ENCODE measurements around the gene OR10G8. TPM values are rescaled to one million over a fixed set of nuclear protein-coding genes. Genes with fewer than 3 reads are reported as not detected.

Gene OR10G8
- total RNA-seq, 1 experiment from 2014 or later, result not detected

DNA sequence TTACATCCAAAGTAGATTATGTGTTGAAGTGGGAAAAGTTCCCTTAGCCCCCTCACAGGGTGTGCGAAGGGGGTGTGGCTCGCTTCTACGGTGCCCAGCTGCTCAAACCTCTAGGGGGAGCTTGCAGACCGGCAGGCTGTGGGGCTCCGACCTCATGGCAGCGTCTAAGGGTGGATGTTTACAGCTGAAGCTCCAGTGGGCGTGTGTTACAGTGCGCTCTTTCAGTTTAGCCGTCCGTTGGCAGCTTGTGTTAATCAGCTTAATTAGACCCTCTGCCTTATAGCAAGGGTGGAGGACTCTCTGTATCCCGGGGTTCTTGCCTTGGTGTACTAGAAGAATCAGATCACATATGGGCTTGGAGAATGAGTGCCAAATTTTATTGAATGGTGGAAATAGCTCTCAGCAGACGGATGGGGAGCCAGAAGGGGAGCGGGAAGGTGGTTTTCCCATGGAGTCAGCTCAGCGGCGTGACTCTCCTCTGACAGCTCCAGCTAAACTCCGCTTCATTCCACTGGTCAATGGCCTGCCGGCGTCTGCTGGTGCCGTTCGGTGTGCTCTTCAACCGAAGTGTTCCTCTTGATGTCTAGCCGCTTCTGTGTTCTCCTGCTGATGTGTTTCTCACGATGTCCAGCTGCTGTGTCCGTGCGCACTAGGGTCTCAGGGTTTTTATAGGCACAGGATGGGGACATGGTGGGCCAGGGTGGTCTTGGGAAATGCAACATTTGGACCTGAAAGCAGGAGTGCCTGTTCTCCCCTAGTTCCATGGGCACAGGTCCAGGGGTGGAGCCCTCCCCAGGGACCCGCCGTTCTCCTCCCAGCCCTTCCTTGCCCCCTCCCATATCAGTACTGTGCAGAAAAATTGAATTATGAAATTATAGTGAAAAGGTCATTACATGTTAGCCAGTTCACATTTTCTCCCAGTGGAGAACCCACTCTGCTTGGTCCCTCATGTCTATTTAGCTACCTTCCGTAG, 43.1 kb downstream of the OR10G8 start:
- Mint-ChIP-seq H3K27me3 (ENCODE audit: low read depth) (peaks cover 2% of the 10 kb centered on the region; the same call in 1 of the 2 replicates), H3K9me3 (no peaks in the 10 kb centered on the region), H3K4me1 (peaks cover 15 to 17% of the 10 kb centered on the region in 2 experiments), H3K27ac (no peak overlapping the region), H3K4me3 (peak overlapping the region in 1 of 2 experiments; percentile 53; a peak in 2 of 5 replicates), H3K36me3 (ENCODE audit: insufficient read depth in 1 of 3, low read depth in 3 of 3) (no peaks in the 10 kb centered on the region)
- Histone ChIP-seq H3K9ac (ENCODE audit: extremely low read depth, insufficient read length, low read length) (no peak overlapping the region), H3K23ac (ENCODE audit: insufficient read length, low read depth, low read length) (no peak overlapping the region), H4K8ac (replicated peaks; ENCODE audit: insufficient read length, low read depth, low read length) (no peak overlapping the region), H3K27ac (ENCODE audit: insufficient read length, low read depth, low read length) (no peak overlapping the region), H3K18ac (ENCODE audit: insufficient read length, low read depth, low read length) (no peak overlapping the region), H3K27me3 (ENCODE audit: insufficient read depth, low read length) (no peaks in the 10 kb centered on the region), H2AFZ (ENCODE audit: low read length) (peak overlapping the region; percentile 79), H4K20me1 (ENCODE audit: control insufficient read depth, insufficient read depth, insufficient read length) (no peaks in the 10 kb centered on the region), H3K4me2 (ENCODE audit: insufficient read depth, insufficient read length, low read length) (peak overlapping the region; percentile 28), H3K14ac (ENCODE audit: insufficient read depth, low read length) (no peak overlapping the region), H3K79me2 (ENCODE audit: insufficient read depth, low read length) (no peaks in the 10 kb centered on the region), H2BK5ac (ENCODE audit: insufficient read length, low read length) (no peak overlapping the region), H2AK5ac (ENCODE audit: insufficient read length, low read length) (no peak overlapping the region), H3K79me1 (ENCODE audit: insufficient read depth, low read depth, low read length, poor library complexity, severe bottlenecking) (no peaks in the 10 kb centered on the region), H3K4me1 (ENCODE audit: insufficient read depth, low read length) (no peaks in the 10 kb centered on the region), H4K91ac (ENCODE audit: insufficient read length, low read depth, low read length) (no peak overlapping the region), H2BK15ac (ENCODE audit: low read depth, low read length) (no peak overlapping the region), H3K56ac (ENCODE audit: insufficient read length, low read depth, low read length) (no peak overlapping the region), H3K23me2 (ENCODE audit: insufficient read length, low read depth, low read length, poor library complexity, severe bottlenecking) (no peaks in the 10 kb centered on the region), H3K4ac (ENCODE audit: low read depth, low read length) (no peak overlapping the region), H3K9me3 (ENCODE audit: control insufficient read depth, low read depth, low read length) (no peaks in the 10 kb centered on the region), H2BK120ac (ENCODE audit: low read depth, low read length, poor library complexity, severe bottlenecking) (no peak overlapping the region), H4K5ac (ENCODE audit: insufficient read length, low read depth, low read length) (no peak overlapping the region), H3T11ph (ENCODE audit: low read length) (no peak overlapping the region), H2BK20ac (ENCODE audit: low read depth, low read length, poor library complexity, severe bottlenecking) (no peak overlapping the region), H2BK12ac (ENCODE audit: insufficient read length, low read depth, low read length) (no peak overlapping the region)
- WGBS (ENCODE audit: extremely low coverage, insufficient read length, low lambda C conversion rate), result no CpG with 5 or more reads among the region's 28 CpGs
- TF ChIP-seq, protein P1, sequence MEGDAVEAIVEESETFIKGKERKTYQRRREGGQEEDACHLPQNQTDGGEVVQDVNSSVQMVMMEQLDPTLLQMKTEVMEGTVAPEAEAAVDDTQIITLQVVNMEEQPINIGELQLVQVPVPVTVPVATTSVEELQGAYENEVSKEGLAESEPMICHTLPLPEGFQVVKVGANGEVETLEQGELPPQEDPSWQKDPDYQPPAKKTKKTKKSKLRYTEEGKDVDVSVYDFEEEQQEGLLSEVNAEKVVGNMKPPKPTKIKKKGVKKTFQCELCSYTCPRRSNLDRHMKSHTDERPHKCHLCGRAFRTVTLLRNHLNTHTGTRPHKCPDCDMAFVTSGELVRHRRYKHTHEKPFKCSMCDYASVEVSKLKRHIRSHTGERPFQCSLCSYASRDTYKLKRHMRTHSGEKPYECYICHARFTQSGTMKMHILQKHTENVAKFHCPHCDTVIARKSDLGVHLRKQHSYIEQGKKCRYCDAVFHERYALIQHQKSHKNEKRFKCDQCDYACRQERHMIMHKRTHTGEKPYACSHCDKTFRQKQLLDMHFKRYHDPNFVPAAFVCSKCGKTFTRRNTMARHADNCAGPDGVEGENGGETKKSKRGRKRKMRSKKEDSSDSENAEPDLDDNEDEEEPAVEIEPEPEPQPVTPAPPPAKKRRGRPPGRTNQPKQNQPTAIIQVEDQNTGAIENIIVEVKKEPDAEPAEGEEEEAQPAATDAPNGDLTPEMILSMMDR (conservative IDR thresholded peaks at IDR 0.05), result peak; percentile 81
- DNase-seq, result peak; percentile 84
